Ishikawa (cell line): ENCODE data around the gene OR51B2.

ENCODE experiments used
- CEBPB ChIP-seq: IDR thresholded peaks from 2 replicates; pipeline ENCODE4 v1.6.1; 2012
- CREB1 ChIP-seq: IDR thresholded peaks from 2 replicates; pipeline ENCODE4 v1.6.1; 2012; ENCODE audit warnings: low read depth
- EP300 ChIP-seq: IDR thresholded peaks from 2 replicates; pipeline ENCODE4 v1.6.1; 2012; ENCODE audit warnings: borderline replicate concordance
- RAD21 ChIP-seq: IDR thresholded peaks from 2 replicates; pipeline ENCODE4 v1.6.1; 2012; ENCODE audit warnings: low read depth
- TCF12 ChIP-seq: IDR thresholded peaks from 2 replicates; pipeline ENCODE4 v1.6.1; 2012; ENCODE audit warnings: low read depth
- USF1 ChIP-seq: IDR thresholded peaks from 2 replicates; pipeline ENCODE4 v1.6.1; 2012
- YY1 ChIP-seq: IDR thresholded peaks from 2 replicates; pipeline ENCODE4 v1.6.1; 2012; ENCODE audit warnings: low read depth
- ZBTB7A ChIP-seq: IDR thresholded peaks from 2 replicates; pipeline ENCODE4 v1.6.1; 2012; ENCODE audit warnings: low read depth

GRCh38 chr11:5343474-5344335 lies 19.6 kb upstream of the OR51B2 start, which contains the start of gene OR51B5:
- TF ChIP-seq RAD21, result no peak
- TF ChIP-seq USF1, result no peak
- TF ChIP-seq TCF12, result no peak
- no peak for TF ChIP-seq EP300
- TF ChIP-seq ZBTB7A, result no peak
- TF ChIP-seq CEBPB, result no peak
- TF ChIP-seq YY1, result no peak
- TF ChIP-seq CREB1, result no peak
